HCT116 (cell line): ENCODE data around the gene DLG2. TPM values are rescaled to one million over a fixed set of nuclear protein-coding genes. Genes with fewer than 3 reads are reported as not detected.

Experiments
- ATAC-seq: fragments of 200-7000 bp; cut with Tn5 transposase; 2 replicates; pipeline ENCODE4 v1.9.1; 2020; ENCODE audit warnings: mild to moderate bottlenecking, moderate library complexity
- BruUV-seq: library from RNA; stranded (reverse); fragments of 400-500 nt; replicated peaks from 2 replicates; lab custom pipeline; 2021; lab: Mats Ljungman, UMichigan
- CTCF ChIA-PET: fragments of 300-600 bp; sonication (Branson Sonifier 250); formaldehyde crosslinking; loops from one replicate; lab custom pipeline; 2021; ENCODE audit warnings: antibody characterized with exemption; lab: Charles Lee
- POLR2A ChIA-PET: fragments of 300-600, 350-600 bp; sonication (Branson Sonifier 250); formaldehyde crosslinking; loops from one replicate; lab custom pipeline; 2021; ENCODE audit warnings: antibody characterized with exemption; lab: Charles Lee
- RAD21 ChIA-PET, 2 experiments: fragments of 300-600 bp; sonication (Branson Sonifier 250); formaldehyde crosslinking; loops; one replicate each; lab custom pipeline; 2023; ENCODE audit warnings: low total read pairs in 2 of 2; ENCODE audit not compliant: uncharacterized antibody in 2 of 2, unreplicated experiment in 2 of 2, low non-redundant PET in 1 of 2; lab: Charles Lee
- DNase-seq: peaks from one replicate; pipeline ENCODE4 v3.0.0-alpha.2; 2010; ENCODE audit warnings: low read depth, low spot score
- H2AFZ ChIP-seq: fragments of 200-600 bp; shearing (Covaris generic), sonication (generic); 2 replicates; pipeline ENCODE4 v1.6.1; 2017; ENCODE audit warnings: low read depth, mixed run types, mixed read lengths, antibody characterized with exemption, low read length; ENCODE audit not compliant: poor library complexity, severe bottlenecking
- H3K27ac ChIP-seq: 2 replicates; pipeline ENCODE4 v1.5.1; 2012; ENCODE audit warnings: low read depth, low read length
- H3K27me3 ChIP-seq: fragments of 200-600 bp; sonication (generic); 2 replicates; pipeline ENCODE4 v1.6.1; 2016; ENCODE audit warnings: mixed run types, low read length, mixed read lengths; ENCODE audit not compliant: insufficient read depth
- H3K36me3 ChIP-seq, 2 experiments: fragments of 200-500 bp in 1 of 2; fragments of 200-600 bp in 1 of 2; sonication (Bioruptor generic) in 1 of 2; sonication (generic) in 1 of 2; 2 replicates each; pipeline versions ENCODE4 v1.5.1 to v1.6.1; 2014 to 2016; ENCODE audit warnings: low read length in 2 of 2, inconsistent platforms in 1 of 2, mixed read lengths in 1 of 2, mixed run types in 1 of 2; ENCODE audit not compliant: insufficient read depth in 2 of 2, control insufficient read depth in 1 of 2
- H3K4me1 ChIP-seq, 2 experiments: fragments of 200-600 bp in 1 of 2; sonication (generic) in 1 of 2; 2 replicates each; pipeline versions ENCODE4 v1.5.1 to v1.6.1; 2012 to 2017; ENCODE audit warnings: low read length in 2 of 2, inconsistent platforms in 1 of 2, mild to moderate bottlenecking in 1 of 2, mixed read lengths in 1 of 2, mixed run types in 1 of 2, moderate library complexity in 1 of 2; ENCODE audit not compliant: insufficient read depth in 2 of 2, control insufficient read depth in 1 of 2
- H3K4me2 ChIP-seq: fragments of 200-600 bp; sonication (generic); 2 replicates; pipeline ENCODE4 v1.6.1; 2017; ENCODE audit warnings: mixed run types, low read length, mixed read lengths
- H3K4me3 ChIP-seq, 2 experiments: fragments of 200-600 bp in 1 of 2; sonication (generic) in 1 of 2; replicated peaks in 1 of 2; 2 replicates each; pipeline ENCODE4 v1.5.1; 2011 to 2016; ENCODE audit warnings: low read length in 2 of 2, control low read depth in 1 of 2, low read depth in 1 of 2, mild to moderate bottlenecking in 1 of 2, mixed read lengths in 1 of 2, mixed run types in 1 of 2
- H3K79me2 ChIP-seq: fragments of 200-600 bp; sonication (generic); 2 replicates; pipeline ENCODE4 v1.6.1; 2017; ENCODE audit warnings: mild to moderate bottlenecking, mixed run types, low read length, moderate library complexity, mixed read lengths; ENCODE audit not compliant: insufficient read depth
- H3K9ac ChIP-seq: fragments of 200-600 bp; sonication (generic); 2 replicates; pipeline ENCODE4 v1.6.1; 2016; ENCODE audit warnings: low read length, mixed read lengths
- H3K9me2 ChIP-seq: fragments of 200-600 bp; sonication (generic), shearing (Covaris generic); 2 replicates; pipeline ENCODE4 v1.6.1; 2017; ENCODE audit warnings: mixed run types, mild to moderate bottlenecking, moderate library complexity; ENCODE audit not compliant: insufficient read depth
- H3K9me3 ChIP-seq, 2 experiments: fragments of 200-500 bp in 1 of 2; fragments of 200-600 bp in 1 of 2; sonication (Bioruptor generic) in 1 of 2; sonication (generic) in 1 of 2; 2 replicates each; pipeline ENCODE4 v1.6.1; 2014 to 2017; ENCODE audit warnings: low read length in 2 of 2, mixed read lengths in 2 of 2, inconsistent platforms in 1 of 2, low read depth in 1 of 2, mild to moderate bottlenecking in 1 of 2, mixed run types in 1 of 2, moderate library complexity in 1 of 2; ENCODE audit not compliant: control insufficient read depth in 1 of 2, insufficient read depth in 1 of 2
- H4K20me1 ChIP-seq: fragments of 200-600 bp; sonication (generic), shearing (Covaris generic); 2 replicates; pipeline ENCODE4 v1.6.1; 2017; ENCODE audit warnings: mixed run types, mild to moderate bottlenecking, moderate library complexity; ENCODE audit not compliant: insufficient read depth
- CEBPB ChIP-seq: IDR thresholded peaks from 2 replicates; pipeline ENCODE4 v1.6.1; 2012; ENCODE audit warnings: low read depth
- CTCF ChIP-seq, 3 experiments: fragments of 200-600 bp in 1 of 3; sonication (generic) in 1 of 3; IDR thresholded peaks in 2 of 3; conservative IDR thresholded peaks in 1 of 3; 2 replicates each; pipeline ENCODE4 v1.5.1; 2012 to 2017; ENCODE audit warnings: low read depth in 2 of 3, low read length in 2 of 3, antibody characterized with exemption in 1 of 3, borderline replicate concordance in 1 of 3, control low read depth in 1 of 3, mild to moderate bottlenecking in 1 of 3, mixed read lengths in 1 of 3, mixed run types in 1 of 3, moderate library complexity in 1 of 3; ENCODE audit not compliant: insufficient read depth in 1 of 3
- EGR1 ChIP-seq: IDR thresholded peaks from 2 replicates; pipeline ENCODE4 v1.6.1; 2012; ENCODE audit warnings: low read depth
- ELF1 ChIP-seq: IDR thresholded peaks from 2 replicates; pipeline ENCODE4 v1.6.1; 2012; ENCODE audit warnings: low read depth, borderline replicate concordance
- EZH2phosphoT487 ChIP-seq: fragments of 200-600 bp; IDR thresholded peaks from 2 replicates; pipeline ENCODE4 v1.6.1; 2018; ENCODE audit warnings: antibody characterized with exemption, borderline replicate concordance
- FOSL1 ChIP-seq: IDR thresholded peaks from 2 replicates; pipeline ENCODE4 v1.6.1; 2012; ENCODE audit warnings: low read depth
- MAX ChIP-seq: IDR thresholded peaks from 2 replicates; pipeline ENCODE4 v1.6.1; 2012
- POLR2AphosphoS5 ChIP-seq: IDR thresholded peaks from 2 replicates; pipeline ENCODE4 v1.6.1; 2011; ENCODE audit warnings: mild to moderate bottlenecking, low read depth, low read length, moderate library complexity
- RAD21 ChIP-seq: IDR thresholded peaks from 2 replicates; pipeline ENCODE4 v1.6.1; 2012; ENCODE audit warnings: low read depth, mild to moderate bottlenecking
- SP1 ChIP-seq: IDR thresholded peaks from 2 replicates; pipeline ENCODE4 v1.6.1; 2012; ENCODE audit warnings: low read depth
- TCF7L2 ChIP-seq: IDR thresholded peaks from 2 replicates; pipeline ENCODE4 v1.7.0; 2011; ENCODE audit warnings: borderline replicate concordance, inconsistent platforms; ENCODE audit not compliant: insufficient read depth, insufficient read length; ENCODE audit errors: extremely low read depth
- ZNF274 ChIP-seq: fragments of 200-500 bp; sonication (Bioruptor generic); IDR thresholded peaks from 2 replicates; pipeline ENCODE4 v1.6.1; 2014; ENCODE audit warnings: mild to moderate bottlenecking, low read depth, low read length, inconsistent platforms
- intact Hi-C: fragments of 100-400 bp; cut with micrococcal nuclease; formaldehyde crosslinking; loops from 2 replicates; pipeline ENCODE4 v1.10.0; 2022
- total RNA-seq: library from RNA; stranded (reverse); gene quantifications from one replicate; pipeline ENCODE4 v1.2.1, GENCODE V29; 2021; ENCODE audit not compliant: unreplicated experiment
- TF ChIP-seq, protein P1 (sequence below): IDR thresholded peaks from 2 replicates; pipeline ENCODE4 v1.6.1; 2011; ENCODE audit warnings: mild to moderate bottlenecking, low read length, moderate library complexity; ENCODE audit not compliant: insufficient replicate concordance; ENCODE audit errors: extremely low read depth

DLG2 gene
- total RNA-seq, 1 experiment from 2014 or later, result 2.4 TPM

- H3K79me2 ChIP-seq, result no peaks in the 10 kb centered on the region
- H3K36me3 ChIP-seq, result no peaks in the 10 kb centered on the region
- H3K9me3 ChIP-seq, result no peaks in the 10 kb centered on the region
- H3K4me3 ChIP-seq, result no peak overlapping the region
- no peaks in the 10 kb centered on the region for H3K27me3 ChIP-seq
- BruUV-seq, result no TSS peak
- H3K4me1 ChIP-seq, result no peaks in the 10 kb centered on the region
- intact Hi-C loops, result no loop called here
- DNase-seq (no peak), ATAC-seq (no peak)
- H3K9me2 ChIP-seq, result no peaks in the 10 kb centered on the region
- H3K27ac ChIP-seq, result no peak overlapping the region
- TF ChIP-seq, protein P1, sequence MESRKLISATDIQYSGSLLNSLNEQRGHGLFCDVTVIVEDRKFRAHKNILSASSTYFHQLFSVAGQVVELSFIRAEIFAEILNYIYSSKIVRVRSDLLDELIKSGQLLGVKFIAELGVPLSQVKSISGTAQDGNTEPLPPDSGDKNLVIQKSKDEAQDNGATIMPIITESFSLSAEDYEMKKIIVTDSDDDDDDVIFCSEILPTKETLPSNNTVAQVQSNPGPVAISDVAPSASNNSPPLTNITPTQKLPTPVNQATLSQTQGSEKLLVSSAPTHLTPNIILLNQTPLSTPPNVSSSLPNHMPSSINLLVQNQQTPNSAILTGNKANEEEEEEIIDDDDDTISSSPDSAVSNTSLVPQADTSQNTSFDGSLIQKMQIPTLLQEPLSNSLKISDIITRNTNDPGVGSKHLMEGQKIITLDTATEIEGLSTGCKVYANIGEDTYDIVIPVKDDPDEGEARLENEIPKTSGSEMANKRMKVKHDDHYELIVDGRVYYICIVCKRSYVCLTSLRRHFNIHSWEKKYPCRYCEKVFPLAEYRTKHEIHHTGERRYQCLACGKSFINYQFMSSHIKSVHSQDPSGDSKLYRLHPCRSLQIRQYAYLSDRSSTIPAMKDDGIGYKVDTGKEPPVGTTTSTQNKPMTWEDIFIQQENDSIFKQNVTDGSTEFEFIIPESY, result no peak
- TF ChIP-seq EGR1 (no peak), ELF1 (no peak)
- H3K4me2 ChIP-seq, result no peak overlapping the region
- ChIA-PET RAD21 (no interaction called here), POLR2A (no interaction called here), CTCF (no interaction called here)
- H4K20me1 ChIP-seq, result no peaks in the 10 kb centered on the region
- no peak overlapping the region for H2AFZ ChIP-seq
- no peak overlapping the region for H3K9ac ChIP-seq
Measured at GRCh38 chr11:84333221-84333620, 1293.9 kb downstream of the DLG2 start.

GRCh38 chr11:84322211-84322610 lies 1304.9 kb downstream of the DLG2 start:
- no peak for ATAC-seq
- H3K36me3 ChIP-seq, result no peaks in the 10 kb centered on the region
- no peak overlapping the region for H3K4me2 ChIP-seq
- H3K27me3 ChIP-seq, result peaks cover 5% of the 10 kb centered on the region; the same call in 1 of the 2 replicates
- H2AFZ ChIP-seq, result no peak overlapping the region
- no peaks in the 10 kb centered on the region for H4K20me1 ChIP-seq
- CTCF ChIA-PET, result no interaction called here
- RAD21 ChIA-PET, result no interaction called here
- H3K4me1 ChIP-seq, result no peaks in the 10 kb centered on the region
- no peak for DNase-seq
- no peak overlapping the region for H3K27ac ChIP-seq
- no peak overlapping the region for H3K9ac ChIP-seq
- H3K4me3 ChIP-seq, result no peak overlapping the region
- POLR2A ChIA-PET, result no interaction called here
- BruUV-seq, result no TSS peak
- no peaks in the 10 kb centered on the region for H3K79me2 ChIP-seq
- intact Hi-C loops, result no loop called here
- H3K9me3 ChIP-seq, result no peaks in the 10 kb centered on the region
- no peaks in the 10 kb centered on the region for H3K9me2 ChIP-seq
- TF ChIP-seq RAD21 (no peak), POLR2AphosphoS5 (no peak), FOSL1 (no peak), SP1 (no peak), EGR1 (no peak), MAX (no peak), ZNF274 (no peak), CEBPB (no peak), TCF7L2 (no peak), EZH2phosphoT487 (no peak), CTCF (IDR thresholded peaks at IDR 0.05 in 2 of 3, conservative IDR thresholded peaks at IDR 0.05 in 1 of 3; ENCODE audit: borderline replicate concordance in 1 of 3, insufficient read depth in 1 of 3, low read depth in 2 of 3, low read length in 2 of 3) (no peak)
